Measurements from ENCODE around the gene LYZL2. TPM values are rescaled to one million over a fixed set of nuclear protein-coding genes. Genes with fewer than 3 reads are reported as not detected.
"Not testable (repeated sequence)": the region's sequence is repeated elsewhere in the genome, so short reads cannot be mapped to it uniquely, and the experiment has no call there.

The LYZL2 gene
- total RNA-seq, 1 donor: not detected

DNA sequence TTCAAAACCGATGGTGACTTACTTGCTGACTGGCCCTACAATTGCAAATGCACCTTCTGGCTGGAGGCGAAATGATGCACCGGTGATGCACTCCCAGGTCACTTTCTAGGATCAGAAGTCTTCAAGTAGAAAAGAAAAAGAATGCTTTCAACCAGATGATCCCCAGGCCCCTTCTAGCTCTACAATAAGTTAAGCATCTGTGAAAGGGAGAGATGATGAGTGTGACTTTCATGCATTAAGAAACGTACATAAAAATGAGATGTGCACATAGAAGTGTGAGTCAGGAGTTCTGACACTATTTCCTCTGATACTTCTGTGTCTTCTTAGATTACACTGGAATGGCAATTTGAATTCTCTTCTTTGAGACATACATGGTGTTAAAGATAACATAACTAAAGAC, 42.8 kb upstream of the LYZL2 start:
- H4K20me1 ChIP-seq (ENCODE audit: insufficient read depth, low read length); H3K27me3 ChIP-seq (ENCODE audit: insufficient read depth, low read length); H3K9me3 ChIP-seq (ENCODE audit: low read depth, low read length); H3K36me3 ChIP-seq (ENCODE audit: insufficient read depth, low read length); DNase-seq (ENCODE audit: insufficient read length, low spot score, missing footprints); H3K27ac ChIP-seq (ENCODE audit: low read depth, low read length); H3K4me2 ChIP-seq (ENCODE audit: insufficient read depth, low read length); H3K4me3 ChIP-seq (ENCODE audit: insufficient read depth, low read length); H3K79me2 ChIP-seq (ENCODE audit: insufficient read depth, low read length); H2AFZ ChIP-seq (ENCODE audit: low read length): not testable (repeated sequence)
- H3K4me1 ChIP-seq (ENCODE audit: insufficient read depth, low read length): peaks cover 16% of the 10 kb centered on the region

DNA sequence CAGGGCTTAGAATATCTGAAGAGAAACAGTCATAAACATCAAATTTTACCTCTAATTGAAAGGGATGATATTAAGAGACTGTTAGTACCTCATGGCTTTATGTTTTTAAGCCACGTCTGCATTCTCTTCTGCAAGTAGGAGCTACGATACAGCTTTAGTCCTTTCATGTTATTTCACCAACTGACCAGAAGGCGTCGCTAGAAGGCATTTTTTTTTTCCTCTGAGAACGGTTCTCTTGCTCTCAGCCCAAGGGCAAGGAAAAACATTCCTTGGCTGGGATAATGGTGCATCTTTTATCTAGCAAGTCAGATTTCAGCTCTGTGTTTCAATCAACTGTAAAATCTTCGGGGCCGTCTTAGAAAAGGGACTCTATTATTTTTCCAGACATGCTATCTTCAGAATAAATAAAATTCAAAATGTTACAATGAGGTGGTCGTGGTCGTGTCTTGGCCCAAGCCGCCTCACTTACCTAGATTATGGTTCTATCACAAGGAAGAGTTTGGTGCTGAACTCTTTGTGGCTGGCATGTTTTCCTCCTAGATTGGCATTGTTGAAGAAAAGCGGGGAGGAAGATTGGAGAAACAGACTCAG, 41.6 kb upstream of the LYZL2 start:
- no peaks in the 10 kb centered on the region for H4K20me1 ChIP-seq (ENCODE audit: insufficient read depth, low read length)
- no peak for DNase-seq (ENCODE audit: insufficient read length, low spot score, missing footprints)
- H3K36me3 ChIP-seq (ENCODE audit: insufficient read depth, low read length): no peaks in the 10 kb centered on the region
- H3K4me3 ChIP-seq (ENCODE audit: insufficient read depth, low read length): peak overlapping the region; percentile 62
- H3K4me1 ChIP-seq (ENCODE audit: insufficient read depth, low read length): peaks cover 16% of the 10 kb centered on the region
- H3K9me3 ChIP-seq (ENCODE audit: low read depth, low read length): no peaks in the 10 kb centered on the region
- no peaks in the 10 kb centered on the region for H3K27me3 ChIP-seq (ENCODE audit: insufficient read depth, low read length)
- TF ChIP-seq CTCF (IDR thresholded peaks at IDR 0.05; ENCODE audit: extremely low read depth, low read depth, low read length): peak; percentile 71
- peak overlapping the region; percentile 28 for H3K27ac ChIP-seq (ENCODE audit: low read depth, low read length)
- H3K79me2 ChIP-seq (ENCODE audit: insufficient read depth, low read length): no peaks in the 10 kb centered on the region
- peak overlapping the region; percentile 82 for H2AFZ ChIP-seq (ENCODE audit: low read length)
- H3K4me2 ChIP-seq (ENCODE audit: insufficient read depth, low read length): peak overlapping the region; percentile 77

- not testable (repeated sequence) for H3K36me3 ChIP-seq (ENCODE audit: insufficient read depth, low read length); H3K27ac ChIP-seq (ENCODE audit: low read depth, low read length); H3K4me2 ChIP-seq (ENCODE audit: insufficient read depth, low read length); H4K20me1 ChIP-seq (ENCODE audit: insufficient read depth, low read length); H2AFZ ChIP-seq (ENCODE audit: low read length); DNase-seq (ENCODE audit: insufficient read length, low spot score, missing footprints); H3K79me2 ChIP-seq (ENCODE audit: insufficient read depth, low read length); H3K27me3 ChIP-seq (ENCODE audit: insufficient read depth, low read length); H3K4me3 ChIP-seq (ENCODE audit: insufficient read depth, low read length); H3K9me3 ChIP-seq (ENCODE audit: low read depth, low read length)
- H3K4me1 ChIP-seq (ENCODE audit: insufficient read depth, low read length): peaks cover 11% of the 10 kb centered on the region
Observed at GRCh38 chr10:30667982-30668381, 38.4 kb upstream of the LYZL2 start.

DNA sequence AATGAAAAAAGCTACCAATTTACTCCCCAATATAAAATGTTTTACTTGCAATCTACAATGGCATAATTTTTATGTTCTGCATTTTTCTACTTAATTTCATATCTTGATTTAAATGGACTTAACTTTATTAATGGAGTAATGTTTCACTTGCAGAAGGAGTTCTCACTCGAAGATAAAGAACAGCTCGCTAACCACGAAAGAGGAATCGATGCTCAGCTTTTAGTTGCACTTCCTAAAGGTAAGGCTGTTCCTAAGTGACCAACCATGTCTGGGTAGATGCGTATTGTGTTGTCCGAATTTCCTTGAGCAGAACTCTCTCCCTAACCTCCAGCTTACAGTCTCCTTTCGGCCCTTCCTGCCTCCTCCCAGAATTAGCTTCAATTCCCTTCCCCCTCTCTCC, 33.9 kb upstream of the LYZL2 start:
- H3K36me3 ChIP-seq (ENCODE audit: insufficient read depth, low read length); H3K27ac ChIP-seq (ENCODE audit: low read depth, low read length); H3K4me3 ChIP-seq (ENCODE audit: insufficient read depth, low read length); H3K4me2 ChIP-seq (ENCODE audit: insufficient read depth, low read length); H2AFZ ChIP-seq (ENCODE audit: low read length); H3K9me3 ChIP-seq (ENCODE audit: low read depth, low read length); H4K20me1 ChIP-seq (ENCODE audit: insufficient read depth, low read length); DNase-seq (ENCODE audit: insufficient read length, low spot score, missing footprints); H3K27me3 ChIP-seq (ENCODE audit: insufficient read depth, low read length); H3K79me2 ChIP-seq (ENCODE audit: insufficient read depth, low read length); H3K4me1 ChIP-seq (ENCODE audit: insufficient read depth, low read length): not testable (repeated sequence)

- no peak overlapping the region for H3K4me3 ChIP-seq (ENCODE audit: insufficient read depth, low read length)
- H3K9me3 ChIP-seq (ENCODE audit: low read depth, low read length): no peaks in the 10 kb centered on the region
- no peaks in the 10 kb centered on the region for H4K20me1 ChIP-seq (ENCODE audit: insufficient read depth, low read length)
- no peak overlapping the region for H2AFZ ChIP-seq (ENCODE audit: low read length)
- no peak overlapping the region for H3K4me2 ChIP-seq (ENCODE audit: insufficient read depth, low read length)
- H3K27me3 ChIP-seq (ENCODE audit: insufficient read depth, low read length): peaks cover 13% of the 10 kb centered on the region
- no peak overlapping the region for H3K27ac ChIP-seq (ENCODE audit: low read depth, low read length)
- H3K79me2 ChIP-seq (ENCODE audit: insufficient read depth, low read length): no peaks in the 10 kb centered on the region
- H3K4me1 ChIP-seq (ENCODE audit: insufficient read depth, low read length): no peaks in the 10 kb centered on the region
- H3K36me3 ChIP-seq (ENCODE audit: insufficient read depth, low read length): no peaks in the 10 kb centered on the region
- DNase-seq (ENCODE audit: insufficient read length, low spot score, missing footprints): no peak
- no peak for TF ChIP-seq CTCF (IDR thresholded peaks at IDR 0.05; ENCODE audit: extremely low read depth, low read depth, low read length)
Observed at GRCh38 chr10:30662814-30663213, 33.3 kb upstream of the LYZL2 start.

GRCh38 chr10:30660314-30660713, 30.8 kb upstream of the LYZL2 start:
- H3K36me3 ChIP-seq (ENCODE audit: insufficient read depth, low read length); H4K20me1 ChIP-seq (ENCODE audit: insufficient read depth, low read length); H3K27ac ChIP-seq (ENCODE audit: low read depth, low read length); H3K4me1 ChIP-seq (ENCODE audit: insufficient read depth, low read length); H3K9me3 ChIP-seq (ENCODE audit: low read depth, low read length); DNase-seq (ENCODE audit: insufficient read length, low spot score, missing footprints); H3K4me2 ChIP-seq (ENCODE audit: insufficient read depth, low read length); H3K4me3 ChIP-seq (ENCODE audit: insufficient read depth, low read length); H2AFZ ChIP-seq (ENCODE audit: low read length); H3K79me2 ChIP-seq (ENCODE audit: insufficient read depth, low read length): not testable (repeated sequence)
- peaks cover 28% of the 10 kb centered on the region for H3K27me3 ChIP-seq (ENCODE audit: insufficient read depth, low read length)

All from osteoblast (primary cell).